IMR-90 (cell line): ENCODE results near the gene ABR. TPM values are rescaled to one million over a fixed set of nuclear protein-coding genes. Genes with fewer than 3 reads are reported as not detected.

Experiments
- ATAC-seq: fragments of 200-7000 bp; cut with Tn5 transposase; 2 replicates; pipeline ENCODE4 v1.9.1; 2020; ENCODE audit warnings: low read depth, mild to moderate bottlenecking, moderate library complexity
- BruUV-seq: library from RNA; stranded (reverse); fragments of 400-500 nt; replicated peaks from 2 replicates; lab custom pipeline; 2021; lab: Mats Ljungman, UMichigan
- CTCF ChIA-PET: fragments of 300-600 bp; formaldehyde crosslinking; extraction: SDS; loops from one replicate; lab custom pipeline; 2021; ENCODE audit warnings: antibody characterized with exemption; lab: Yijun Ruan, JAX
- POLR2A ChIA-PET: fragments of 300-600 bp; sonication (Branson Sonifier 250); formaldehyde crosslinking; loops from one replicate; lab custom pipeline; 2022; ENCODE audit warnings: antibody characterized with exemption; ENCODE audit not compliant: unreplicated experiment; lab: Charles Lee
- DNase-seq: peaks from one replicate; pipeline ENCODE4 v3.0.0; 2013
- H2AFZ ChIP-seq: replicated peaks from 2 replicates; pipeline ENCODE3; 2013; ENCODE audit warnings: low read length, mild to moderate bottlenecking; ENCODE audit not compliant: poor library complexity
- H2AK5ac ChIP-seq: 2 replicates; pipeline ENCODE4 v1.6.1; 2013; ENCODE audit warnings: low read depth, low read length, inconsistent platforms
- H2AK9ac ChIP-seq: replicated peaks from 2 replicates; pipeline ENCODE3; 2013; ENCODE audit warnings: mild to moderate bottlenecking, low read depth, low read length, moderate library complexity; ENCODE audit not compliant: poor library complexity
- H2BK120ac ChIP-seq: 2 replicates; pipeline ENCODE4 v1.6.1; 2013; ENCODE audit warnings: low read depth, low read length, inconsistent platforms
- H2BK15ac ChIP-seq: 3 replicates; pipeline ENCODE4 v1.6.1; 2013; ENCODE audit warnings: low read depth, low read length, inconsistent platforms
- H2BK20ac ChIP-seq: 2 replicates; pipeline ENCODE4 v1.6.1; 2013; ENCODE audit warnings: low read depth, mild to moderate bottlenecking, inconsistent platforms, low read length, moderate library complexity
- H2BK5ac ChIP-seq: 2 replicates; pipeline ENCODE4 v1.6.1; 2013; ENCODE audit warnings: mild to moderate bottlenecking, low read depth, low read length, inconsistent platforms; ENCODE audit not compliant: poor library complexity, severe bottlenecking
- H3K14ac ChIP-seq: replicated peaks from 2 replicates; pipeline ENCODE4 v1.6.1; 2013; ENCODE audit warnings: low read depth, low read length, inconsistent platforms
- H3K18ac ChIP-seq: 2 replicates; pipeline ENCODE4 v1.6.1; 2013; ENCODE audit warnings: low read depth, low read length, control low read depth
- H3K23ac ChIP-seq: 2 replicates; pipeline ENCODE4 v1.6.1; 2013; ENCODE audit warnings: low read depth, low read length, inconsistent platforms
- H3K27ac ChIP-seq: 2 replicates; pipeline ENCODE4 v1.5.1; 2013; ENCODE audit warnings: mild to moderate bottlenecking, control low read depth, low read length; ENCODE audit not compliant: insufficient read depth
- H3K27me3 ChIP-seq: 2 replicates; pipeline ENCODE4 v1.6.1; 2013; ENCODE audit warnings: low read length; ENCODE audit not compliant: control insufficient read depth, insufficient read depth
- H3K36me3 ChIP-seq: 2 replicates; pipeline ENCODE4 v1.6.1; 2013; ENCODE audit warnings: low read length, mixed read lengths; ENCODE audit not compliant: control insufficient read depth, insufficient read depth
- H3K4ac ChIP-seq: 2 replicates; pipeline ENCODE4 v1.6.1; 2013; ENCODE audit warnings: low read depth, low read length, inconsistent platforms
- H3K4me1 ChIP-seq: 2 replicates; pipeline ENCODE4 v1.6.1; 2013; ENCODE audit warnings: low read length, mixed read lengths; ENCODE audit not compliant: control insufficient read depth, insufficient read depth
- H3K4me2 ChIP-seq: 2 replicates; pipeline ENCODE4 v1.6.1; 2013; ENCODE audit warnings: low read depth, mild to moderate bottlenecking, control low read depth, low read length, moderate library complexity
- H3K4me3 ChIP-seq: 2 replicates; pipeline ENCODE4 v1.5.1; 2013; ENCODE audit warnings: low read depth, mild to moderate bottlenecking, control low read depth, low read length, moderate library complexity; ENCODE audit not compliant: insufficient read depth
- H3K56ac ChIP-seq: 2 replicates; pipeline ENCODE4 v1.6.1; 2013; ENCODE audit warnings: low read length, inconsistent platforms; ENCODE audit not compliant: insufficient read depth; ENCODE audit errors: extremely low read depth
- H3K79me1 ChIP-seq, 2 experiments: 2 replicates each; pipeline ENCODE4 v1.6.1; 2013; ENCODE audit warnings: low read length in 2 of 2, inconsistent platforms in 1 of 2, low read depth in 1 of 2
- H3K9ac ChIP-seq: 2 replicates; pipeline ENCODE4 v1.6.1; 2013; ENCODE audit warnings: low read depth, low read length, control low read depth
- H3K9me1 ChIP-seq: 2 replicates; pipeline ENCODE4 v1.6.1; 2013; ENCODE audit warnings: low read length, inconsistent platforms; ENCODE audit not compliant: insufficient read depth
- H3K9me3 ChIP-seq: 2 replicates; pipeline ENCODE4 v1.6.1; 2013; ENCODE audit warnings: low read length; ENCODE audit not compliant: control insufficient read depth, insufficient read depth
- H4K20me1 ChIP-seq: 2 replicates; pipeline ENCODE4 v1.6.1; 2013; ENCODE audit warnings: low read length, inconsistent platforms; ENCODE audit not compliant: insufficient read depth
- H4K5ac ChIP-seq: 2 replicates; pipeline ENCODE4 v1.6.1; 2013; ENCODE audit warnings: mild to moderate bottlenecking, low read depth, low read length, control low read depth
- H4K8ac ChIP-seq, 2 experiments: 2 replicates each; pipeline ENCODE4 v1.6.1; 2013; ENCODE audit warnings: low read depth in 2 of 2, low read length in 2 of 2, control low read depth in 1 of 2, inconsistent platforms in 1 of 2
- H4K91ac ChIP-seq: 2 replicates; pipeline ENCODE4 v1.6.1; 2013; ENCODE audit warnings: low read depth, low read length, inconsistent platforms; ENCODE audit not compliant: insufficient read depth
- FOS ChIP-seq: fragments of 150-350 bp; IDR thresholded peaks from 2 replicates; pipeline ENCODE4 v1.6.1; 2016; ENCODE audit warnings: low read depth, low read length
- MAFK ChIP-seq: IDR thresholded peaks from 2 replicates; pipeline ENCODE4 v1.6.1; 2012; ENCODE audit warnings: low read depth, low read length, improper control_type of control experiment
- NFE2L2 ChIP-seq: fragments of 150-350 bp; IDR thresholded peaks from 2 replicates; pipeline ENCODE4 v1.6.1; 2016; ENCODE audit warnings: low read depth, mild to moderate bottlenecking, low read length
- RAD21 ChIP-seq: IDR thresholded peaks from 2 replicates; pipeline ENCODE4 v1.6.1; 2012; ENCODE audit warnings: low read length, improper control_type of control experiment
- RCOR1 ChIP-seq: IDR thresholded peaks from 2 replicates; pipeline ENCODE4 v1.6.1; 2012; ENCODE audit warnings: mild to moderate bottlenecking, low read length, improper control_type of control experiment; ENCODE audit not compliant: insufficient replicate concordance
- WGBS, 2 experiments: methylation state at CpG; one replicate each; pipeline versions ENCODE4 v1.1.5 to v1.1.7; 2013; ENCODE audit warnings: missing lambda C conversion rate in 2 of 2; ENCODE audit not compliant: insufficient read length in 1 of 2; ENCODE audit errors: extremely low coverage in 2 of 2; 5-methylcytosine and 5-hydroxymethylcytosine counted together
- dilution Hi-C: fragments of 300-500 bp; cut with HindIII; formaldehyde crosslinking; loops from one replicate; pipeline ENCODE4 v1.14.3; 2018; ENCODE audit warnings: low sequenced_read_pairs; ENCODE audit not compliant: unreplicated experiment
- in situ Hi-C: fragments of 300-500 bp; cut with MboI; formaldehyde crosslinking; loops from 3 replicates; pipeline ENCODE4 v1.14.3; 2019; ENCODE audit warnings: low sequenced_read_pairs, inconsistent platforms, mixed read lengths
- intact Hi-C: fragments of 100-400 bp; cut with micrococcal nuclease; formaldehyde crosslinking; loops from 2 replicates; pipeline ENCODE4 v1.10.0; 2022
- polyA plus RNA-seq, 3 experiments: library from polyadenylated mRNA; depleted of rRNA; stranded (reverse); fragments of >200 nt; gene quantifications; 2 replicates each; pipeline ENCODE4 v1.2.3, GENCODE V29; 2012; ENCODE audit warnings: low replicate concordance in 1 of 3
- total RNA-seq: library from RNA; depleted of rRNA; stranded (reverse); fragments of >200 nt; gene quantifications from 2 replicates; pipeline ENCODE4 v1.2.3, GENCODE V29; 2012

ABR gene
- total and polyA plus RNA-seq, 2 of the 4 experiments (the other 2 are of a cell fraction) = 28.3 to 79.7 TPM

DNA sequence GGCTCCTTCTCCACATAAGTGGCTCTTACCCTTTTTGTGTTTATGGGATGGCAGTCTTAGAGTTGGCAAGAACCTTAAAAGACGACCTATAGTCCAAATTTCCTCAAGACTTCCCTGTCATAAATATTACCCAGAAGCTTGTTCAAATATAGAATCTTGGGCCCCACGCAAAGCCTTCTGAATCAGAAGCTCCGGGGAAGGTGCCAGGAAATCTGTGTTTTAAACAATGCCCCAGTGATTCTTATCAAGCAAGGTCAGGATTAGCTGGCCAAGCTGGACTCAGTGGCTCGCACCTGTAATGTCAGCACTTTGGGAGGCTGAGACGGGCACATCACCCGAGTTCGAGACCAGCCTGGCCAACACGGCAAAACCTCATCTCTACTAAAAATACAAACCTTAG, 97.2 kb downstream of the ABR start:
- H3K4me3 ChIP-seq = no peak overlapping the region
- BruUV-seq = no TSS peak
- no peak overlapping the region for H2BK120ac ChIP-seq
- H3K14ac ChIP-seq = no peak overlapping the region
- H3K79me1 ChIP-seq = peaks cover 6 to 29% of the 10 kb centered on the region in 2 experiments; a peak in 3 of 4 replicates
- peak; percentile 78 for DNase-seq
- WGBS, 2 experiments = no CpG with 5 or more reads among the region's 8 CpGs
- H2AK9ac ChIP-seq = no peak overlapping the region
- H3K4me1 ChIP-seq = peaks cover 22% of the 10 kb centered on the region
- ATAC-seq = peak; percentile 10
- no peak overlapping the region for H3K4ac ChIP-seq
- no peak overlapping the region for H3K23ac ChIP-seq
- no peak overlapping the region for H4K91ac ChIP-seq
- H2BK15ac ChIP-seq = no peak overlapping the region
- peaks cover 25% of the 10 kb centered on the region for H4K20me1 ChIP-seq
- H4K8ac ChIP-seq = no peak overlapping the region
- no peak overlapping the region for H3K9ac ChIP-seq
- ChIA-PET CTCF (interaction anchor here (1.1 kb wide), 1 partner anchor 26 kb away, joined by 4 read pairs; no protein-coding TSS in a partner anchor), POLR2A (no interaction called here)
- H3K18ac ChIP-seq = no peak overlapping the region
- no peak overlapping the region for H4K5ac ChIP-seq
- H3K9me3 ChIP-seq = no peaks in the 10 kb centered on the region
- intact Hi-C loops = no loop called here
- H2AK5ac ChIP-seq = 0 out of 2 replicates have a peak overlapping the region, but pooled peaks have one; percentile 27
- no peak overlapping the region for H3K56ac ChIP-seq
- no peak overlapping the region for H3K4me2 ChIP-seq
- H2BK5ac ChIP-seq = no peak overlapping the region
- H3K27me3 ChIP-seq = no peaks in the 10 kb centered on the region
- H3K36me3 ChIP-seq = peaks cover 26% of the 10 kb centered on the region
- dilution Hi-C loops = no loop called here
- peaks cover 16% of the 10 kb centered on the region for H3K9me1 ChIP-seq
- no peak overlapping the region for H2AFZ ChIP-seq
- TF ChIP-seq FOS (no peak), RAD21 (no peak), NFE2L2 (no peak), MAFK (0 out of 2 replicates have a peak, but pooled peaks have one; percentile 35), RCOR1 (peak; percentile 67)
- H3K27ac ChIP-seq = no peak overlapping the region
- H2BK20ac ChIP-seq = no peak overlapping the region
- in situ Hi-C loops = no loop called here
